B cell (primary cell): ENCODE data around the gene LIN52. TPM values are rescaled to one million over a fixed set of nuclear protein-coding genes. Genes with fewer than 3 reads are reported as not detected.

Experiments
- ATAC-seq: fragments of 200-7000 bp; cut with Tn5 transposase; one replicate; pipeline ENCODE4 v1.10.0; 2021; ENCODE audit warnings: low read depth, mild to moderate bottlenecking, moderate number of reproducible peaks, moderate library complexity
- CTCF ChIA-PET: fragments of 350-600 bp; sonication (Branson Sonifier 250); formaldehyde crosslinking; loops from one replicate; lab custom pipeline; 2021; ENCODE audit warnings: antibody characterized with exemption, inconsistent platforms; lab: Charles Lee
- POLR2A ChIA-PET: fragments of 350-600 bp; sonication (Branson Sonifier 250); formaldehyde crosslinking; loops from one replicate; lab custom pipeline; 2021; ENCODE audit warnings: antibody characterized with exemption; lab: Charles Lee
- DNase-seq: peaks from one replicate; pipeline ENCODE4 v3.0.0; 2013
- H2AFZ ChIP-seq: 2 replicates; pipeline ENCODE4 v1.6.1; 2012; ENCODE audit warnings: mild to moderate bottlenecking, low read depth, low read length; ENCODE audit not compliant: insufficient read depth, poor library complexity, severe bottlenecking
- H3K27ac ChIP-seq, 2 donors: 1 replicate in 1 of 2; 2 replicates in 1 of 2; pipeline ENCODE4 v1.5.1; 2012 to 2013; ENCODE audit warnings: low read length in 2 of 2, mild to moderate bottlenecking in 2 of 2, moderate library complexity in 1 of 2
- H3K27me3 ChIP-seq, 4 experiments: fragments of 200-600 bp in 1 of 4; sonication (generic) in 1 of 4; replicated peaks in 1 of 4; 1 replicate in 2 of 4; 2 replicates in 2 of 4; pipeline versions ENCODE4 v1.6.1 to v1.7.0; 2013 to 2016; ENCODE audit warnings: low read length in 3 of 4, mild to moderate bottlenecking in 2 of 4, mixed read lengths in 1 of 4, moderate library complexity in 1 of 4; ENCODE audit not compliant: insufficient read depth in 4 of 4, control insufficient read depth in 3 of 4; ENCODE audit errors: control extremely low read depth in 1 of 4
- H3K36me3 ChIP-seq, 2 experiments: replicated peaks in 1 of 2; 1 replicate in 1 of 2; 2 replicates in 1 of 2; pipeline versions ENCODE4 v1.6.1 to v1.7.1; 2013; ENCODE audit warnings: low read length in 1 of 2; ENCODE audit not compliant: insufficient read depth in 2 of 2, control insufficient read depth in 1 of 2; ENCODE audit errors: control extremely low read depth in 1 of 2, extremely low read depth in 1 of 2
- H3K4me1 ChIP-seq, 2 donors: fragments of 200-600 bp in 1 of 2; sonication (generic) in 1 of 2; 1 replicate in 1 of 2; 2 replicates in 1 of 2; pipeline versions ENCODE4 v1.5.1 to v1.6.1; 2013 to 2017; ENCODE audit warnings: low read length in 2 of 2; ENCODE audit not compliant: control insufficient read depth in 2 of 2, insufficient read depth in 2 of 2
- H3K4me2 ChIP-seq: replicated peaks from 2 replicates; pipeline ENCODE3; 2012; ENCODE audit warnings: mild to moderate bottlenecking, low read depth, low read length; ENCODE audit not compliant: poor library complexity, severe bottlenecking
- H3K4me3 ChIP-seq, 5 experiments: fragments of 200-600 bp in 1 of 5; sonication (generic) in 1 of 5; 1 replicate in 3 of 5; 2 replicates in 2 of 5; pipeline versions ENCODE4 v1.5.1 to v1.7.0; 2011 to 2016; ENCODE audit warnings: low read length in 4 of 5, mild to moderate bottlenecking in 4 of 5, low read depth in 2 of 5, control low read depth in 1 of 5, moderate library complexity in 1 of 5; ENCODE audit not compliant: insufficient read depth in 1 of 5; ENCODE audit errors: control extremely low read depth in 1 of 5, extremely low read depth in 1 of 5
- H3K79me2 ChIP-seq: fragments of 200-600 bp; sonication (generic); one replicate; pipeline ENCODE4 v1.6.0; 2016; ENCODE audit warnings: low read length; ENCODE audit not compliant: control insufficient read depth, insufficient read depth
- H3K9ac ChIP-seq: fragments of 200-600 bp; sonication (generic); 2 replicates; pipeline ENCODE4 v1.6.1; 2017; ENCODE audit warnings: mild to moderate bottlenecking, low read length, moderate library complexity
- H3K9me3 ChIP-seq, 3 donors: one replicate each; pipeline versions ENCODE4 v1.6.1 to v1.7.1; 2013; ENCODE audit warnings: low read length in 2 of 3; ENCODE audit not compliant: control insufficient read depth in 2 of 3, insufficient read depth in 1 of 3; ENCODE audit errors: control extremely low read depth in 1 of 3
- H4K20me1 ChIP-seq: 2 replicates; pipeline ENCODE4 v1.6.0; 2012; ENCODE audit warnings: mild to moderate bottlenecking, low read length; ENCODE audit not compliant: insufficient read depth, control insufficient read depth, poor library complexity, severe bottlenecking
- H3K27ac Mint-ChIP-seq: one replicate; pipeline ENCODE4 v1.8.0; 2021; ENCODE audit warnings: mixed read lengths
- H3K27me3 Mint-ChIP-seq: one replicate; pipeline ENCODE4 v1.8.0; 2021; ENCODE audit warnings: mixed read lengths
- H3K4me1 Mint-ChIP-seq: one replicate; pipeline ENCODE4 v1.8.0; 2021; ENCODE audit warnings: mixed read lengths
- H3K4me3 Mint-ChIP-seq: one replicate; pipeline ENCODE4 v1.8.0; 2021; ENCODE audit warnings: mixed read lengths
- H3K9me3 Mint-ChIP-seq: one replicate; pipeline ENCODE4 v1.8.0; 2022; ENCODE audit warnings: mixed read lengths; ENCODE audit not compliant: insufficient read depth
- CTCF ChIP-seq: fragments of 200-600 bp; IDR thresholded peaks from one replicate; pipeline ENCODE4 v1.8.0; 2022; ENCODE audit warnings: antibody characterized with exemption, mild to moderate bottlenecking
- EZH2 ChIP-seq: IDR thresholded peaks from 2 replicates; pipeline ENCODE4 v1.6.1; 2012; ENCODE audit warnings: borderline replicate concordance, low read depth, mild to moderate bottlenecking, moderate library complexity, low read length; ENCODE audit not compliant: insufficient read depth, poor library complexity, severe bottlenecking
- WGBS: methylation state at CpG from one replicate; pipeline ENCODE4 v1.1.5; 2013; ENCODE audit warnings: missing lambda C conversion rate; ENCODE audit not compliant: insufficient coverage; 5-methylcytosine and 5-hydroxymethylcytosine counted together
- intact Hi-C: fragments of 100-400 bp; cut with micrococcal nuclease; formaldehyde crosslinking; loops from one replicate; pipeline ENCODE4 v1.10.0; 2022
- polyA plus RNA-seq: library from polyadenylated mRNA; depleted of rRNA; stranded (reverse); fragments of >200 nt; gene quantifications from 2 replicates; pipeline ENCODE4 v1.2.3, GENCODE V29; 2012
- total RNA-seq, 2 donors: library from RNA; stranded (reverse); fragments of 120-200 nt in 1 of 2; gene quantifications; 1 replicate in 1 of 2; 2 replicates in 1 of 2; pipeline versions ENCODE4 v1.2.3 to v1.2.4, GENCODE V29; 2013 to 2022

The LIN52 gene
- total and polyA plus RNA-seq, 2 donors (not counting 1 experiment from before 2014, with no cell fraction given): 3.9 to 13.1 TPM

- Histone ChIP-seq H3K4me2 (no peak overlapping the region), H3K79me2 (no peaks in the 10 kb centered on the region), H4K20me1 (no peaks in the 10 kb centered on the region), H3K9me3 (no peaks in the 10 kb centered on the region), H3K36me3 (no peaks in the 10 kb centered on the region), H3K9ac (no peak overlapping the region), H3K27me3 (no peaks in the 10 kb centered on the region), H3K4me3 (no peak overlapping the region), H3K27ac (no peak overlapping the region), H2AFZ (no peak overlapping the region), H3K4me1 (no peaks in the 10 kb centered on the region)
- no peak for DNase-seq
- no peaks in the 10 kb centered on the region for H3K9me3 Mint-ChIP-seq
- no peak for ATAC-seq
- POLR2A ChIA-PET: no interaction called here
- TF ChIP-seq CTCF (no peak), EZH2 (no peak)
- intact Hi-C loops: no loop called here
- no peak overlapping the region for H3K27ac Mint-ChIP-seq
- CTCF ChIA-PET: no interaction called here
- no CpG with 5 or more reads among the region's 6 CpGs for WGBS
- H3K4me1 Mint-ChIP-seq: no peaks in the 10 kb centered on the region
- H3K4me3 Mint-ChIP-seq: no peak overlapping the region
- no peaks in the 10 kb centered on the region for H3K27me3 Mint-ChIP-seq
Measured at GRCh38 chr14:74155287-74155686, 70.5 kb downstream of the LIN52 start.

- no peaks in the 10 kb centered on the region for H3K9me3 Mint-ChIP-seq
- ChIA-PET POLR2A (no interaction called here), CTCF (no interaction called here)
- no peak overlapping the region for H3K4me3 Mint-ChIP-seq
- Histone ChIP-seq H3K9ac (no peak overlapping the region), H3K9me3 (no peaks in the 10 kb centered on the region), H3K36me3 (no peaks in the 10 kb centered on the region), H4K20me1 (no peaks in the 10 kb centered on the region), H3K27me3 (no peaks in the 10 kb centered on the region), H3K79me2 (no peaks in the 10 kb centered on the region), H3K4me3 (no peak overlapping the region), H2AFZ (no peak overlapping the region), H3K27ac (no peak overlapping the region), H3K4me2 (no peak overlapping the region), H3K4me1 (no peaks in the 10 kb centered on the region)
- DNase-seq (no peak), ATAC-seq (no peak)
- H3K4me1 Mint-ChIP-seq: no peaks in the 10 kb centered on the region
- intact Hi-C loops: no loop called here
- no peak for TF ChIP-seq CTCF
- TF ChIP-seq EZH2: no peak
- WGBS: no CpG with 5 or more reads among the region's 1 CpG
- no peak overlapping the region for H3K27ac Mint-ChIP-seq
- no peaks in the 10 kb centered on the region for H3K27me3 Mint-ChIP-seq
Measured at GRCh38 chr14:74155749-74156148, 71.0 kb downstream of the LIN52 start.
